IPS DF 6.9 (cell line): ENCODE measurements around the gene NR4A1.

Experiments
- DNase-seq: peaks from one replicate; pipeline ENCODE4 v3.0.0-alpha.2; 2013; ENCODE audit warnings: low read depth, low spot score
- H3K27ac ChIP-seq: one replicate; pipeline ENCODE4 v1.5.1; 2013; ENCODE audit warnings: low read length, control low read depth
- H3K27me3 ChIP-seq: 2 replicates; pipeline ENCODE4 v1.6.1; 2013; ENCODE audit warnings: mild to moderate bottlenecking, low read length; ENCODE audit not compliant: control insufficient read depth, insufficient read depth
- H3K36me3 ChIP-seq: 2 replicates; pipeline ENCODE4 v1.6.1; 2013; ENCODE audit warnings: low read length; ENCODE audit not compliant: control insufficient read depth, insufficient read depth
- H3K4me1 ChIP-seq: 2 replicates; pipeline ENCODE4 v1.6.1; 2013; ENCODE audit warnings: low read length; ENCODE audit not compliant: control insufficient read depth, insufficient read depth
- H3K4me3 ChIP-seq: 2 replicates; pipeline ENCODE4 v1.5.1; 2013; ENCODE audit warnings: mild to moderate bottlenecking, low read length
- H3K9me3 ChIP-seq: 2 replicates; pipeline ENCODE4 v1.6.1; 2013; ENCODE audit warnings: low read length, inconsistent platforms; ENCODE audit not compliant: control insufficient read depth, insufficient read depth
- WGBS: extraction: QIAGEN DNeasy Blood & Tissue Kit; methylation state at CpG from one replicate; pipeline ENCODE4 v1.1.7; 2013; ENCODE audit warnings: mixed read lengths, missing lambda C conversion rate; ENCODE audit not compliant: insufficient read length, insufficient coverage; 5-methylcytosine and 5-hydroxymethylcytosine counted together

Gene NR4A1

DNA sequence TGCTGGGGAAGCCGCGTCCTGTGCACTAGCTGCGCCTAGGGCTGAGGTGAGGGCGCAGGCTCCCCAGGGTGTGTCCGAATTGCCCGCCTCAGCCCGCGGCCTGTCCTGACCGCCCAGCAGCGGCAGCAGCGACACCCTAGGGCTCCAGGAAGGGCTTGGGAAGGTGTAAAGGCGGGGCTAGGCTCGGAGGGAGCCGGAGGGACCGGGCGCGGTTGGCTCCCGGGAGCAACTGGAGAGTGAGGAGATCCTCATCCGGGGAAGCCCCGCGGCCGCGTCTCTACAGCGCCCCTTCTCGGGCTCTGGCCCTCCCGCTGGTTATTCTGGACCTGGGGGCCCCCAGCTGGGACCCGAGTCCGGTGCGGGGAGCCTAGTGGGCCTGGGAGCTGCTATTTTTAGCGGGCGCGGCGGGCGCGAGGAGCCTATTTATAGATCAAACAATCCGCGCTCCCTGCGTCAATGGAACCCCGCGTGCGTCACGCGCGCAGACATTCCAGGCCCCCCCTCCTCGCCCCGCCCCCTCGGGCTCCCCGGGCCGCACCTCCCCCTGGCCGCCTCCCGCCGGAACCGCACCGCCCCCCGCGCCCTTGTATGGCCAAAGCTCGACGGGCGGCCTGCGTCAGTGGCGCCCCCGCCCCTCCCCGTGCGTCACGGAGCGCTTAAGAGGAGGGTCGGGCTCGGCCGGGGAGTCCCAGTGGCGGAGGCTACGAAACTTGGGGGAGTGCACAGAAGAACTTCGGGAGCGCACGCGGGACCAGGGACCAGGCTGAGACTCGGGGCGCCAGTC is at the start of gene NR4A1:
Gene NR4A1, plus strand, starts transcription at position 685 of the 784 bp plus-strand sequence. CDS start 2,887 bp downstream, outside the sequence.
- Histone ChIP-seq H3K36me3 (peaks cover 6% of the 10 kb centered on the region; the same call in 1 of the 2 replicates), H3K27me3 (peaks cover 19% of the 10 kb centered on the region; the same call in 1 of the 2 replicates), H3K27ac (no peak within 1 kb of the TSS), H3K4me1 (no peaks in the 10 kb centered on the region), H3K9me3 (no peaks in the 10 kb centered on the region), H3K4me3 (peak within 1 kb of the TSS; percentile 28; the same call in 1 of the 2 replicates)
- no CpG with 5 or more reads among the region's 77 CpGs for WGBS
- no peak for DNase-seq

GRCh38 chr12:52003016-52003550 is 48.2 kb upstream of the NR4A1 start:
- Histone ChIP-seq H3K27me3 (peaks cover 25% of the 10 kb centered on the region), H3K9me3 (no peaks in the 10 kb centered on the region), H3K4me1 (peaks cover 5% of the 10 kb centered on the region; the same call in 1 of the 2 replicates), H3K27ac (no peak overlapping the region), H3K36me3 (no peaks in the 10 kb centered on the region), H3K4me3 (no peak overlapping the region)
- no peak for DNase-seq
- no CpG with 5 or more reads among the region's 8 CpGs for WGBS

DNA sequence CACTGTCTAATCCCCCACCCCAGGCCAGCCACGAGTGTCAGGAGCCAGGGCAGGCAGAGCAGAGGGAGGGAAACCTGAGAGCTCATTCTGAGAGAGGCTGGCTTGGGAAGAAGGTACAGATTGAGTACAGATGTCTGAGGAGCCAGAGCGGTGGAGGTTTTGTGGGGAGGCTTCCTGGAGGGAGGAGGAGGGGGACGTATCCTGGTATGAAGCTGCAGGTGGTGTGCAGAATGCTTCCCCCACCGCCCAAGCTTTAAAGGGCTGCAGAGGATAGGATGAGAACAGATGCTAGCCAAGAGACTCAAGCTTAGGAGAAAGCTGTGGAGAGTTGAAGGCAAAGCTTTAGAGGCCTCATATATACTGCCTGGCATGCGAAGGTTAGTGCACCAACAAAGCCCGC is 47.7 kb upstream of the NR4A1 start:
- Histone ChIP-seq H3K27ac (no peak overlapping the region), H3K4me1 (peaks cover 5% of the 10 kb centered on the region; the same call in 1 of the 2 replicates), H3K9me3 (no peaks in the 10 kb centered on the region), H3K27me3 (peaks cover 28% of the 10 kb centered on the region), H3K4me3 (no peak overlapping the region), H3K36me3 (no peaks in the 10 kb centered on the region)
- no CpG with 5 or more reads among the region's 6 CpGs for WGBS
- no peak for DNase-seq

DNA sequence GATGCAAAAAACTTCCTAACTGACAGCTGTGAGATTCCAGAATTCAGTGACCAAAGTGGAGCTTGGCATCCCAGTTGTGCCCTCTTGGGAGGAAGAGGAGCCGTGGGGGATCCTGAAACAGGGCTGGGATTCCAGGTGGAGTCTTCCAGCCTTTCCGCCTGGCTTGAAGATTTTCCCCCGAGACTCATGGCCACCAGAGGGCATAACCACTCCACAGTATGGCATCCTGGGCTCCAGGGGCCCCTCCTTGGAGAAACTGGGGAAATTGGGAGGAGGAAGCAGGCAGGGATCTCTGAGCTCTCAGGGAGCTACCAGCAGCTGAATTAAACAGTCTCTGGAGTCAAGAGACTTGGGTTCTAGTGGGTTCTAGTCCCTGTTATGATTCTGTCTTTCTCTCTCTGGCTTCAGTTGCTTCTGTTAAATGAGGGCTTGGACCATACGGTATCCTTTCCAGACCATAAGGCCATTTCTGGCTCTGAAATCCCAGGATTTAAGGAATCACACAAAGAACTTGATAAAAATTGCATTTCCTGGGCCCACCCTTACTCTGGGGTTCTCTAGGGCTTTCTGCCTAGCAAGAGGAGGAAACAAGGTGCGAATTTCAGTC is 47.1 kb upstream of the NR4A1 start:
- H3K27ac ChIP-seq, result no peak overlapping the region
- no CpG with 5 or more reads among the region's 5 CpGs for WGBS
- peaks cover 5% of the 10 kb centered on the region; the same call in 1 of the 2 replicates for H3K4me1 ChIP-seq
- DNase-seq, result no peak
- H3K27me3 ChIP-seq, result peaks cover 30% of the 10 kb centered on the region
- no peaks in the 10 kb centered on the region for H3K9me3 ChIP-seq
- no peak overlapping the region for H3K4me3 ChIP-seq
- no peaks in the 10 kb centered on the region for H3K36me3 ChIP-seq

DNA sequence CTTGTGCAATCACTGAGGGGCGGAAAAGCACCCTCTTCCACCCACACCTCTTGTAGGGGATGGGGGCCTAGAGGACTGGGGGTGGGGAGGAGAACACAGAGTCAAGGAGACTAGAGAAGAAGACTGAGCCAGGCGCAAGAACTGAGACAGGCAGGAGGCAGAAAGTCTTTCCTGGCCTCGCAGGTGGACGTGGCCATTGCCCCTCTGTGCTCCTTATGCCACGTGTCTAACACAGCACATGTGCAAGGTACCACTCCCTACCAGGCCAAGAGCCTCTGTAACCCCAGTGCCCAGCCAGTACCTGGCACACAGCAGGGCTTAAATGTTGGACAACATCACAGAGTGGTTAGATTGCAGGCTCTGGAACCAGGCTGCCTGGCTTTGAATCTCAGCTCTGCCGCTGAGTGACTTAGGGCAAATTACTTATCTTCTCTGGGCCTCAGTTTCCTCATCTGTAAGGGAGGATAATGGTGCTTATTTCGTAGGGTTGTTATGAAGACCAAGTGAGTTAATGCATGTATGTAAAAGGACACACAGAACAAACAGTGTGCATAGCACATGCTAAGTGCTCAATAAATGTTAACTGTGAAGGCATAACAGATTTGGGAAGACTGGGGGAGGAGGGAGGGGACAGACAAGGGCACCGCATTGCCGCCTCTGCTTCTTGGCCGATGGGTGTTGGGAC is 45.9 kb upstream of the NR4A1 start:
- Histone ChIP-seq H3K27ac (no peak overlapping the region), H3K9me3 (no peaks in the 10 kb centered on the region), H3K4me3 (no peak overlapping the region), H3K4me1 (peaks cover 9% of the 10 kb centered on the region), H3K27me3 (peaks cover 30% of the 10 kb centered on the region), H3K36me3 (no peaks in the 10 kb centered on the region)
- WGBS, result no CpG with 5 or more reads among the region's 10 CpGs
- DNase-seq, result no peak

DNA sequence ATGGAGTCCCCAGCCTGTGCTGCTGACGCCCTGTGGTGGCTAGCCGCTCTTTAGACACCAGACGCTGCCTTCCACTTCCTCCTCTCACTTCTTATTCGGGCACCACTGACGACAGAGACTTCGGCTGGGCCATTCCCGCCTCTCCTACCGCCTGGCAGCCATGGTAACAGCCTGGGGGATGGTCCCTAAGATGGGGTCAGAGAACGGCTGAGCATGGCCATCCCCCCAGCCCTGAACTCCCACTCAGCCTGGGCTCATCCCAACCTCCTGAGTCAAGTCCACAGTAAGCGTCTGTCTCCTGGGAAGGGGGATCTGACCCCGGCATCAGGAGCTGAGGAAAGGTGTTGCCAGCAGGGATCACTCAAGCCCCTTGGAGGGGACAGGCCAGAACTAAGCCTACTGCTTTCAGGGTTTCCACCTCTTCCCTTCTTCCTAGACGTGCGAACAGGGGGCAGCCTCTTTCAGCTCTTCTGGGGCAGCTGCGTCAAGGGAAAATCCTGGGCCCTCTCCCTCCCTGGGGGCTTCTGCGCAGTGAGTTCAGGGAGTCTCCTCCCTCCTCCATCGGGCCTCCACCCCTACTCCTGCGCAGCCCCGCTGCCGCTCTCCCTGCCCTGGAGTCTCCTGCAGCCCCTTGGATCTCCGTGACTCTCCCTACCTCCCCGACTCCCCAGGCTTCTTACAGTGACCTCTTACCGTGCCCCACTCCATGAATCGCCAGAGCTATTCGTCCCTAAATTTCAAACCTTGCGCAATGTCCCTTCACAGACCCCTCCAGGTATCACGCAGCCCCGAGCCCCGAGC is 45.1 kb upstream of the NR4A1 start:
- no peak overlapping the region for H3K27ac ChIP-seq
- no peaks in the 10 kb centered on the region for H3K36me3 ChIP-seq
- peak overlapping the region; percentile 45; the same call in 1 of the 2 replicates for H3K4me3 ChIP-seq
- no peak for DNase-seq
- H3K27me3 ChIP-seq, result peaks cover 30% of the 10 kb centered on the region
- WGBS, result no CpG with 5 or more reads among the region's 28 CpGs
- H3K4me1 ChIP-seq, result peaks cover 13% of the 10 kb centered on the region
- no peaks in the 10 kb centered on the region for H3K9me3 ChIP-seq

- H3K4me1 ChIP-seq, result peaks cover 13% of the 10 kb centered on the region
- no peak within 1 kb of the TSS for H3K27ac ChIP-seq
- no peak for DNase-seq
- H3K4me3 ChIP-seq, result peak within 1 kb of the TSS; percentile 45
- WGBS, result no CpG with 5 or more reads among the region's 60 CpGs
- no peaks in the 10 kb centered on the region for H3K9me3 ChIP-seq
- no peaks in the 10 kb centered on the region for H3K36me3 ChIP-seq
- H3K27me3 ChIP-seq, result peaks cover 30% of the 10 kb centered on the region
Measured at GRCh38 chr12:52006726-52007157, 44.5 kb upstream of the NR4A1 start, which contains the start of gene TAMALIN. TSS of gene TAMALIN (plus strand) at chr12:52006946. CDS start at chr12:52007020, 74 bp downstream.

- no peak for DNase-seq
- Histone ChIP-seq H3K4me1 (peaks cover 13% of the 10 kb centered on the region), H3K4me3 (peak overlapping the region; percentile 45), H3K9me3 (no peaks in the 10 kb centered on the region), H3K27ac (no peak overlapping the region), H3K36me3 (no peaks in the 10 kb centered on the region), H3K27me3 (peaks cover 30% of the 10 kb centered on the region)
- WGBS, result no CpG with 5 or more reads among the region's 72 CpGs
Measured at GRCh38 chr12:52007158-52007921, 43.9 kb upstream of the NR4A1 start.

- Histone ChIP-seq H3K27me3 (peaks cover 30% of the 10 kb centered on the region), H3K4me3 (no peak overlapping the region; the same call in 1 of the 2 replicates)
Measured at GRCh38 chr12:52007982-52008510, 43.2 kb upstream of the NR4A1 start.

More at GRCh38 chr12:52007982-52008510, 43.2 kb upstream of the NR4A1 start:
- Histone ChIP-seq H3K9me3 (no peaks in the 10 kb centered on the region), H3K27ac (no peak overlapping the region), H3K4me1 (peaks cover 13% of the 10 kb centered on the region), H3K36me3 (no peaks in the 10 kb centered on the region)
- WGBS, result no CpG with 5 or more reads among the region's 5 CpGs
- DNase-seq, result no peak
